Epidermal melanocyte (primary cell): ENCODE measurements around the gene CCDC74B.
"Not testable (repeated sequence)": the region's sequence is repeated elsewhere in the genome, so short reads cannot be mapped to it uniquely, and the experiment has no call there.

Experiments used
- DNase-seq: peaks from one replicate; pipeline ENCODE4 v3.0.0; 2011; ENCODE audit warnings: low spot score; ENCODE audit not compliant: insufficient read length

Gene CCDC74B

GRCh38 chr2:130166611-130167010, 21.7 kb upstream of the CCDC74B start:
- DNase-seq, result not testable (repeated sequence)

GRCh38 chr2:130165293-130166016, 20.5 kb upstream of the CCDC74B start:
- no peak for DNase-seq

- DNase-seq, result no peak
These were observed 18.1 kb upstream of the CCDC74B start for GRCh38 chr2:130162968-130163367.

GRCh38 chr2:130162486-130162885, 17.6 kb upstream of the CCDC74B start:
- not testable (repeated sequence) for DNase-seq

GRCh38 chr2:130160838-130161705, 16.2 kb upstream of the CCDC74B start:
- DNase-seq, result not testable (repeated sequence)

- DNase-seq, result no peak
These were observed 15.2 kb upstream of the CCDC74B start for GRCh38 chr2:130160131-130160530.

- DNase-seq, result not testable (repeated sequence)
These were observed 14.5 kb upstream of the CCDC74B start for GRCh38 chr2:130159376-130159775.

GRCh38 chr2:130158631-130159030, 13.7 kb upstream of the CCDC74B start:
- DNase-seq, result no peak

- not testable (repeated sequence) for DNase-seq
These were observed 13.1 kb upstream of the CCDC74B start for GRCh38 chr2:130157825-130158514.

GRCh38 chr2:130157354-130157753, 12.4 kb upstream of the CCDC74B start:
- DNase-seq, result peak; percentile 33

- no peak for DNase-seq
These were observed 11.7 kb upstream of the CCDC74B start for GRCh38 chr2:130156624-130157004.

GRCh38 chr2:130155956-130156623, 11.2 kb upstream of the CCDC74B start:
- DNase-seq, result not testable (repeated sequence)

GRCh38 chr2:130154773-130155765, 10.2 kb upstream of the CCDC74B start:
- DNase-seq, result no peak

- DNase-seq, result not testable (repeated sequence)
These were observed 9.5 kb upstream of the CCDC74B start for GRCh38 chr2:130154423-130154770.

GRCh38 chr2:130153721-130154422, 9.0 kb upstream of the CCDC74B start:
- not testable (repeated sequence) for DNase-seq

- DNase-seq, result no peak
These were observed 8.1 kb upstream of the CCDC74B start for GRCh38 chr2:130152816-130153595.

GRCh38 chr2:130152136-130152815, 7.4 kb upstream of the CCDC74B start:
- DNase-seq, result not testable (repeated sequence)

- not testable (repeated sequence) for DNase-seq
These were observed 6.2 kb upstream of the CCDC74B start for GRCh38 chr2:130151145-130151512.
